Loucy (cell line): Measurements from ENCODE around the gene LCT.

Experiments
- EZH2phosphoT487 ChIP-seq: fragments of 200-600 bp; IDR thresholded peaks from 2 replicates; pipeline ENCODE4 v1.6.1; 2018; ENCODE audit warnings: antibody characterized with exemption, mild to moderate bottlenecking, moderate library complexity, borderline replicate concordance
- TF ChIP-seq, protein P1 (sequence below): fragments of 200-600 bp; sonication (generic); conservative IDR thresholded peaks from 2 replicates; pipeline ENCODE4 v1.5.1; 2014; ENCODE audit warnings: mild to moderate bottlenecking, antibody characterized with exemption, low read length

DNA sequence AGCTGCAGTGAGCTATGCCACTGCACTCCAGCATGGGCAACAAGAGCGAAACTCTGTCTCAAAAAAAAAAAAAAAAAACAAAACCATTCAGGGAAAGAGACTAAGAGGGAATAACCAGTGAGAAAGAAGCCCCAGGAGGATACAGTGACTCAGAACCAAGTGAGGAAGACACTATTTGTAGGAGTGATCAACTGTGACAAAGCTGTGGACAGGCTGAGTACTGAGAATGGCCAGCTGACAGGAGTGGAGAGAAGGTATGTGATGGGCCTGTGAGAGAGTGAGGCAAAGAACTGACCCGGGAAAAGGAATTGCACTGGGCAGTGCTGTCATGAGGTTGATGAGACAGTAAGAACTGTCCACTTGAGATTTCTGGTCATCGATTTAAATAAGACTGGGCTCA lies 6.7 kb upstream of the LCT start:
- no peak for TF ChIP-seq EZH2phosphoT487
- TF ChIP-seq, protein P1, sequence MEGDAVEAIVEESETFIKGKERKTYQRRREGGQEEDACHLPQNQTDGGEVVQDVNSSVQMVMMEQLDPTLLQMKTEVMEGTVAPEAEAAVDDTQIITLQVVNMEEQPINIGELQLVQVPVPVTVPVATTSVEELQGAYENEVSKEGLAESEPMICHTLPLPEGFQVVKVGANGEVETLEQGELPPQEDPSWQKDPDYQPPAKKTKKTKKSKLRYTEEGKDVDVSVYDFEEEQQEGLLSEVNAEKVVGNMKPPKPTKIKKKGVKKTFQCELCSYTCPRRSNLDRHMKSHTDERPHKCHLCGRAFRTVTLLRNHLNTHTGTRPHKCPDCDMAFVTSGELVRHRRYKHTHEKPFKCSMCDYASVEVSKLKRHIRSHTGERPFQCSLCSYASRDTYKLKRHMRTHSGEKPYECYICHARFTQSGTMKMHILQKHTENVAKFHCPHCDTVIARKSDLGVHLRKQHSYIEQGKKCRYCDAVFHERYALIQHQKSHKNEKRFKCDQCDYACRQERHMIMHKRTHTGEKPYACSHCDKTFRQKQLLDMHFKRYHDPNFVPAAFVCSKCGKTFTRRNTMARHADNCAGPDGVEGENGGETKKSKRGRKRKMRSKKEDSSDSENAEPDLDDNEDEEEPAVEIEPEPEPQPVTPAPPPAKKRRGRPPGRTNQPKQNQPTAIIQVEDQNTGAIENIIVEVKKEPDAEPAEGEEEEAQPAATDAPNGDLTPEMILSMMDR, result no peak
